SK-N-SH (cell line): ENCODE results near the gene FATE1. TPM values are rescaled to one million over a fixed set of nuclear protein-coding genes. Genes with fewer than 3 reads are reported as not detected.

Experiments used
- CTCF ChIA-PET: fragments of 300-600, 350-600 bp; formaldehyde crosslinking; extraction: SDS; loops from one replicate; lab custom pipeline; 2021; lab: Yijun Ruan, JAX
- POLR2A ChIA-PET: fragments of 350-600 bp; sonication (Branson Sonifier 250); formaldehyde crosslinking; extraction: SDS; loops from one replicate; lab custom pipeline; 2020; ENCODE audit warnings: antibody characterized with exemption, inconsistent platforms; lab: Yijun Ruan, JAX
- DNase-seq: peaks from one replicate; pipeline ENCODE4 v3.0.0; 2012
- H2AFZ ChIP-seq: fragments of 200-600 bp; sonication (generic); 2 replicates; pipeline ENCODE4 v1.8.1; 2016; ENCODE audit warnings: antibody characterized with exemption, mild to moderate bottlenecking, low read depth
- H3F3A ChIP-seq: fragments of 200-600 bp; sonication (generic); replicated peaks from 2 replicates; pipeline ENCODE3; 2016; ENCODE audit warnings: antibody characterized with exemption, mild to moderate bottlenecking; ENCODE audit not compliant: insufficient read depth
- H3K27ac ChIP-seq, 2 experiments: fragments of 200-500 bp in 1 of 2; fragments of 200-600 bp in 1 of 2; sonication (Bioruptor generic) in 1 of 2; sonication (generic), shearing (Covaris generic) in 1 of 2; 2 replicates each; pipeline versions ENCODE4 v1.5.1 to v1.6.1; 2014 to 2016; ENCODE audit warnings: low read depth in 2 of 2, inconsistent platforms in 1 of 2, low read length in 1 of 2, mild to moderate bottlenecking in 1 of 2, mixed read lengths in 1 of 2
- H3K27me3 ChIP-seq: fragments of 200-600 bp; sonication (generic), shearing (Covaris generic); 2 replicates; pipeline ENCODE4 v1.6.1; 2016; ENCODE audit warnings: mixed run types; ENCODE audit not compliant: insufficient read depth
- H3K36me3 ChIP-seq, 2 experiments: fragments of 200-500 bp in 1 of 2; fragments of 200-600 bp in 1 of 2; sonication (Bioruptor generic) in 1 of 2; sonication (generic) in 1 of 2; replicated peaks in 1 of 2; 2 replicates each; pipeline versions ENCODE3 to v1.5.1; 2014 to 2016; ENCODE audit warnings: low read length in 1 of 2, mild to moderate bottlenecking in 1 of 2; ENCODE audit not compliant: insufficient read depth in 2 of 2, control insufficient read depth in 1 of 2
- H3K4me1 ChIP-seq, 2 experiments: fragments of 200-500 bp in 1 of 2; fragments of 200-600 bp in 1 of 2; sonication (Bioruptor generic) in 1 of 2; sonication (generic), shearing (Covaris generic) in 1 of 2; 2 replicates each; pipeline versions ENCODE4 v1.5.1 to v1.6.1; 2014 to 2016; ENCODE audit warnings: low read depth in 1 of 2, low read length in 1 of 2, mixed run types in 1 of 2; ENCODE audit not compliant: insufficient read depth in 2 of 2, control insufficient read depth in 1 of 2
- H3K4me2 ChIP-seq: fragments of 200-600 bp; sonication (generic), shearing (Covaris generic); 2 replicates; pipeline ENCODE4 v1.6.1; 2017; ENCODE audit warnings: mixed run types
- H3K4me3 ChIP-seq, 2 experiments: fragments of 200-500 bp in 1 of 2; fragments of 200-600 bp in 1 of 2; sonication (Bioruptor generic) in 1 of 2; sonication (generic), shearing (Covaris generic) in 1 of 2; 2 replicates each; pipeline versions ENCODE4 v1.5.1 to v1.8.1; 2014 to 2016; ENCODE audit warnings: low read depth in 2 of 2, inconsistent platforms in 1 of 2, low read length in 1 of 2, mild to moderate bottlenecking in 1 of 2, mixed read lengths in 1 of 2, moderate library complexity in 1 of 2
- H3K79me2 ChIP-seq: fragments of 200-600 bp; sonication (generic); 2 replicates; pipeline ENCODE4 v1.8.1; 2017; ENCODE audit warnings: mild to moderate bottlenecking; ENCODE audit not compliant: insufficient read depth
- H3K9ac ChIP-seq: fragments of 200-600 bp; sonication (generic); 2 replicates; pipeline ENCODE4 v1.6.1; 2017; ENCODE audit warnings: mixed run types
- H3K9me2 ChIP-seq: fragments of 200-600 bp; sonication (generic); 2 replicates; pipeline ENCODE4 v1.6.1; 2017; ENCODE audit warnings: mixed run types
- H3K9me3 ChIP-seq: fragments of 200-600 bp; sonication (generic); 2 replicates; pipeline ENCODE4 v1.6.1; 2017; ENCODE audit warnings: mixed run types, mild to moderate bottlenecking, moderate library complexity
- H4K20me1 ChIP-seq: fragments of 200-600 bp; sonication (generic); 2 replicates; pipeline ENCODE4 v1.6.1; 2017; ENCODE audit warnings: mild to moderate bottlenecking, mixed run types; ENCODE audit not compliant: insufficient read depth
- CHD2 ChIP-seq: fragments of 150-350 bp; IDR thresholded peaks from 2 replicates; pipeline ENCODE4 v1.6.1; 2018; ENCODE audit warnings: low read length; ENCODE audit not compliant: partially characterized antibody
- CTCF ChIP-seq: fragments of 200-600 bp; sonication (generic); IDR thresholded peaks from 2 replicates; pipeline ENCODE4 v1.6.1; 2017; ENCODE audit warnings: antibody characterized with exemption, mild to moderate bottlenecking, moderate library complexity
- EZH2phosphoT487 ChIP-seq: fragments of 200-600 bp; sonication (generic); IDR thresholded peaks from 2 replicates; pipeline ENCODE4 v1.6.1; 2017; ENCODE audit warnings: low read depth, mixed run types, mild to moderate bottlenecking, antibody characterized with exemption, moderate library complexity, borderline replicate concordance
- GATA2 ChIP-seq: sonication (generic); formaldehyde crosslinking; IDR thresholded peaks from 2 replicates; pipeline ENCODE4 v1.5.0; 2020; ENCODE audit warnings: mild to moderate bottlenecking, missing genetic modification reagents
- MAX ChIP-seq: IDR thresholded peaks from 2 replicates; pipeline ENCODE4 v1.4.0; 2012; ENCODE audit warnings: low read depth
- MEF2A ChIP-seq: IDR thresholded peaks from 2 replicates; pipeline ENCODE4 v1.4.0; 2012; ENCODE audit warnings: low read depth, borderline replicate concordance
- MXI1 ChIP-seq: IDR thresholded peaks from 2 replicates; pipeline ENCODE4 v1.6.1; 2012; ENCODE audit warnings: mild to moderate bottlenecking, low read depth, low read length, improper control_type of control experiment
- RAD21 ChIP-seq: IDR thresholded peaks from 2 replicates; pipeline ENCODE4 v1.6.1; 2012; ENCODE audit warnings: mild to moderate bottlenecking, low read length
- RCOR1 ChIP-seq: fragments of 150-350 bp; IDR thresholded peaks from 2 replicates; pipeline ENCODE4 v1.6.1; 2017; ENCODE audit warnings: antibody characterized with exemption, low read length
- RXRA ChIP-seq: IDR thresholded peaks from 2 replicates; pipeline ENCODE4 v1.4.0; 2012; ENCODE audit warnings: low read depth, mild to moderate bottlenecking, borderline replicate concordance
- SMC3 ChIP-seq: IDR thresholded peaks from 2 replicates; pipeline ENCODE4 v1.6.1; 2012; ENCODE audit warnings: low read depth, low read length, improper control_type of control experiment
- TEAD4 ChIP-seq: IDR thresholded peaks from 2 replicates; pipeline ENCODE4 v1.4.0; 2012; ENCODE audit warnings: mild to moderate bottlenecking, borderline replicate concordance; ENCODE audit not compliant: insufficient read depth
- USF2 ChIP-seq: fragments of 150-350 bp; IDR thresholded peaks from 2 replicates; pipeline ENCODE4 v1.6.1; 2017; ENCODE audit warnings: antibody characterized with exemption, low read length, low read depth, borderline replicate concordance
- YY1 ChIP-seq: IDR thresholded peaks from 2 replicates; pipeline ENCODE4 v1.4.0; 2012; ENCODE audit warnings: low read depth, mild to moderate bottlenecking
- WGBS: methylation state at CpG from one replicate; pipeline ENCODE4 v1.1.6; 2017; ENCODE audit warnings: low lambda C conversion rate; 5-methylcytosine and 5-hydroxymethylcytosine counted together
- polyA plus RNA-seq, 3 experiments: library from polyadenylated mRNA; depleted of rRNA; stranded (reverse); fragments of >200 nt; gene quantifications; 2 replicates each; pipeline ENCODE4 v1.2.3, GENCODE V29; 2012
- TF ChIP-seq, protein P1 (sequence below): IDR thresholded peaks from 2 replicates; pipeline ENCODE4 v1.4.0; 2012; ENCODE audit warnings: low read depth, borderline replicate concordance
- TF ChIP-seq, protein P2 (sequence below): IDR thresholded peaks from 2 replicates; pipeline ENCODE4 v1.4.0; 2012; ENCODE audit warnings: low read depth, borderline replicate concordance

FATE1 gene
- polyA plus RNA-seq, 1 of the 3 experiments (the other 2 are of a cell fraction), result not detected

- Histone ChIP-seq H3K9me3 (no peaks in the 10 kb centered on the region), H3F3A (no peaks in the 10 kb centered on the region), H2AFZ (no peak overlapping the region), H3K4me2 (no peak overlapping the region), H3K79me2 (no peaks in the 10 kb centered on the region), H3K27me3 (no peaks in the 10 kb centered on the region), H3K4me1 (no peaks in the 10 kb centered on the region), H3K9ac (no peak overlapping the region), H3K36me3 (no peaks in the 10 kb centered on the region), H3K4me3 (no peak overlapping the region), H3K27ac (no peak overlapping the region), H4K20me1 (no peaks in the 10 kb centered on the region), H3K9me2 (no peaks in the 10 kb centered on the region)
- peak; percentile 49 for DNase-seq
- ChIA-PET POLR2A (no interaction called here), CTCF (interaction anchor here (0.8 to 2.5 kb wide), 8 partner anchors 10 to 534 kb away, joined by 3 to 22 read pairs (median 4); no protein-coding TSS in a partner anchor)
- WGBS, result 0% methylated on average over 4 of the region's 4 CpGs
- peak; percentile 82 for TF ChIP-seq RAD21
- no peak for TF ChIP-seq GATA2 (CRISPR knock-in tag)
- TF ChIP-seq, protein P1, sequence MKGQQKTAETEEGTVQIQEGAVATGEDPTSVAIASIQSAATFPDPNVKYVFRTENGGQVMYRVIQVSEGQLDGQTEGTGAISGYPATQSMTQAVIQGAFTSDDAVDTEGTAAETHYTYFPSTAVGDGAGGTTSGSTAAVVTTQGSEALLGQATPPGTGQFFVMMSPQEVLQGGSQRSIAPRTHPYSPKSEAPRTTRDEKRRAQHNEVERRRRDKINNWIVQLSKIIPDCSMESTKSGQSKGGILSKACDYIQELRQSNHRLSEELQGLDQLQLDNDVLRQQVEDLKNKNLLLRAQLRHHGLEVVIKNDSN, result no peak
- TF ChIP-seq MEF2A, result no peak
- TF ChIP-seq, protein P2, sequence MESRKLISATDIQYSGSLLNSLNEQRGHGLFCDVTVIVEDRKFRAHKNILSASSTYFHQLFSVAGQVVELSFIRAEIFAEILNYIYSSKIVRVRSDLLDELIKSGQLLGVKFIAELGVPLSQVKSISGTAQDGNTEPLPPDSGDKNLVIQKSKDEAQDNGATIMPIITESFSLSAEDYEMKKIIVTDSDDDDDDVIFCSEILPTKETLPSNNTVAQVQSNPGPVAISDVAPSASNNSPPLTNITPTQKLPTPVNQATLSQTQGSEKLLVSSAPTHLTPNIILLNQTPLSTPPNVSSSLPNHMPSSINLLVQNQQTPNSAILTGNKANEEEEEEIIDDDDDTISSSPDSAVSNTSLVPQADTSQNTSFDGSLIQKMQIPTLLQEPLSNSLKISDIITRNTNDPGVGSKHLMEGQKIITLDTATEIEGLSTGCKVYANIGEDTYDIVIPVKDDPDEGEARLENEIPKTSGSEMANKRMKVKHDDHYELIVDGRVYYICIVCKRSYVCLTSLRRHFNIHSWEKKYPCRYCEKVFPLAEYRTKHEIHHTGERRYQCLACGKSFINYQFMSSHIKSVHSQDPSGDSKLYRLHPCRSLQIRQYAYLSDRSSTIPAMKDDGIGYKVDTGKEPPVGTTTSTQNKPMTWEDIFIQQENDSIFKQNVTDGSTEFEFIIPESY, result no peak
- no peak for TF ChIP-seq MXI1
- TF ChIP-seq CTCF, result peak; percentile 70
- TF ChIP-seq YY1, result no peak
- TF ChIP-seq TEAD4, result no peak
- TF ChIP-seq MAX, result no peak
- TF ChIP-seq RCOR1, result no peak
- no peak for TF ChIP-seq CHD2
- TF ChIP-seq SMC3, result peak; percentile 73
- no peak for TF ChIP-seq RXRA
- no peak for TF ChIP-seq EZH2phosphoT487
- TF ChIP-seq USF2, result no peak
Measured at GRCh38 chrX:151680805-151681204, 35.0 kb upstream of the FATE1 start.
